ENCODE data around the gene NDUFAF2.
"Not testable (repeated sequence)": the region's sequence is repeated elsewhere in the genome, so short reads cannot be mapped to it uniquely, and the experiment has no call there.

Gene NDUFAF2

GRCh38 chr5:61178702-61179101 is 233.7 kb downstream of the NDUFAF2 start:
- no peak for DNase-seq (ENCODE audit: low spot score)

GRCh38 chr5:61180886-61181285 is 235.9 kb downstream of the NDUFAF2 start:
- no peak for DNase-seq (ENCODE audit: low spot score)

DNA sequence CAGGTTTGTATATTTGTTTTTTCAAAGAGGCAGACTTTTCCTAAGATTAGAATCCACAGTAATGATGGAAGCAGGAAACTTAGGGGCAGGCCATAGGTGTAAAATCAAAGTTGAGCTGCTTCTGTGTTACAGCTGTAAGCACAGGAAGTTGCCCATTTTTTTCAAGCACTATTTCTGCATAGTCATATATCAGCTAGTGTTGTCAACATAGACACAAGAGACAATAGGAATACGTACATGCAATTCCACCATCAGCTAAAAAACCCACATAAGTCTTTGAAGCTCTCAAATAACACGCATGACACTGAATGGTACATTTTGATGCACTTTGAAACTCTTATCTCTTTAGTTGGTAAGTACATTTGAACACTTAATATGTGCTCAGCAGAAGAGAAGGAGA is 237.4 kb downstream of the NDUFAF2 start:
- no peak for DNase-seq (ENCODE audit: low spot score)

- DNase-seq (ENCODE audit: low spot score): no peak
These were observed 238.5 kb downstream of the NDUFAF2 start for GRCh38 chr5:61183538-61183937.

DNA sequence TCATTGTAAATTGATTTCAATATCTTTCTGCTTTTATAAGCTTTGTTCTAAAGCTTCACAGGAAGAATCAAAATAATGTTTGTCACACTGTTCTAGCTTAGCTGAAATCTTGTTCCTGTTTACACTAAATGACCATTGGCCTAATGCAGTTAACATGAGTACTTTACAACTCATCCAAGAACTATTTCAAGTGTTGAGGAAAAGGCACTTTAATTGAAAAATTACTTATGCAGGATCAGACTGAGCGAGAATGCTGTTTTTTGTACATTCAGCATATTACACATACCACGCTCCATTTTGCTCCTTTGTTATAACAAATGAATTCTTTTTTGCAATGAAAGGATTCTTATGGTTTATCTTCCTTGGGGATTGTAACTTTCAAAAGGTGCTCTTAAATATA is 239.7 kb downstream of the NDUFAF2 start:
- DNase-seq (ENCODE audit: low spot score): no peak

DNA sequence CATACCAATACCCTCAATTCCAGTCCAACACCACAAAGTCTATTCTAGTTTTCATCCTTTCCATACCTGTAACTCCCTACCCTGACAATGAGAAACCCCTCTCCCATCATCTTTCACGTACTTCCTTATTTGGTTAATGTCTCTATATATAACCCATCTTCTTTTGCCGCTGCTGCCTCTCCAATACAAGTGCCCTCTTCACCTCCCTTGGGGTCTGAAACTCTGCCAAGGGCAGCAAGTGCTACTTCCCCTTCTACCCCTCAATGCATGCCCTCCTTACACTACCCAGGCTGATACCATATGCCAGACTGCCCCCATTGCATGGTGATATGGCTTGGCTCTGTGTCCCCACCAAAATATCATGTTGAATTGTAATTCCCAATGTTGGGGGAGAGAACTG is 241.6 kb downstream of the NDUFAF2 start:
- DNase-seq (ENCODE audit: low spot score): no peak

DNA sequence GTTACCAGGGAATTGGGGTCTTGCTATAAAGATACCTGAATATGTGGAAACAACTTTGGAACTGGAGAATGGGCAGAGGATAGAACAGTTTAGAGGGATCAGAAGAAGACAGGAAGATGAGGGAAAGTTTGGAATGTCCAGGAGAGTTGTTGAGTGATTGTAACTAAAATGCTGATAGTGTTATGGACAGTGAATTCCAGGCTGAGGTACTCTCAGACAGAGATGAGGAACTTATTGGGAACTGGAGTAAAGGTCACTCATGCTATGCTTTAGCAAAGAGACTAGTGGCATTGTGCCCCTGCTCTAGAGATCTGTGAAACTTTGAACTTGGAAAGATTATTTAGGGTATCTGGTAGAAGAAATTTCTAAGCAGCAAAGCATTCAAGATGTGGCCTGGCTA is 242.3 kb downstream of the NDUFAF2 start:
- DNase-seq (ENCODE audit: low spot score): not testable (repeated sequence)

GRCh38 chr5:61187826-61188225 is 242.8 kb downstream of the NDUFAF2 start:
- not testable (repeated sequence) for DNase-seq (ENCODE audit: low spot score)

GRCh38 chr5:61198606-61199005 is 253.6 kb downstream of the NDUFAF2 start:
- no peak for DNase-seq (ENCODE audit: low spot score)

DNA sequence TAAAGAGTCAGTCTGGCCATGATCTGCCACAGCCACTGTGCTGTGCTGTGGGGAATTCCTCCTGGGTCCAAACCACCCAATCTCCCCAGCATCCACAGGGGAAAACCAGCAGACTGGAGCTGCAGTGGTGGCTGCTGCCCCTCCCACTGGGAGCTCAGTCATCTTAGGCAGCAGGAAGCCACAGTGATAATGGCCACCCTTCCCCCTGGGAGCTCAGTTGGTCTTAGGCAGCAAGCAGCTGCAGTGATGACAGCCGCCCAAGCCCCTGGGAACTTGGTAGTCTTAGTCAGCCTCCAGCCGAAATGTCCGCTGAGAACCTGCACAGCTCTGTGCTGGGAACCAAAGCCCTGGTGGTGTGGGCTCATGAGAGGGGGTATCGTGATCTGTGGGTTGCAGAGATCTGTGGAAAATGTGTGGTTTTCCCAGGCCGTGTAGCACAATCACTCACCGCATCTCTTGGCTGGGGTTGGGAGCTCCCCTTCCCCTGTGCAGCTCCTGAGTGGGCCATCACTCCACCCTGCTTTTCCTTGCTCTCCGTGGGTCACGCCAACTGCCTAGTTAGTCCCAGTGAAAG is 255.7 kb downstream of the NDUFAF2 start:
- no peak for DNase-seq (ENCODE audit: low spot score)

- DNase-seq (ENCODE audit: low spot score): no peak
These were observed 257.2 kb downstream of the NDUFAF2 start for GRCh38 chr5:61202213-61202612.

Measured in left forelimb (tissue), 1 donor.